Tibial nerve (tissue), 4 donors: ENCODE measurements around the gene KIF3A. TPM values are rescaled to one million over a fixed set of nuclear protein-coding genes. Genes with fewer than 3 reads are reported as not detected.
A peak's percentile ranks its signal among the peaks of the same experiment; 100 is the strongest.

Experiments
- DNase-seq, 2 donors: peaks; one replicate each; pipeline ENCODE4 v3.0.0-alpha.2; 2019; ENCODE audit warnings: low spot score in 2 of 2
- H3K27ac ChIP-seq, 4 donors: fragments of 200-600 bp; sonication (generic) in 3 of 4; one replicate each; pipeline ENCODE4 v1.5.1; 2017 to 2019; ENCODE audit warnings: mild to moderate bottlenecking in 1 of 4
- H3K27me3 ChIP-seq, 2 donors: fragments of 200-600 bp; sonication (generic) in 1 of 2; one replicate each; pipeline versions ENCODE4 v1.5.1 to v1.6.0; 2017 to 2019
- H3K36me3 ChIP-seq, 3 donors: fragments of 200-600 bp; sonication (generic); one replicate each; pipeline ENCODE4 v1.5.1; 2018 to 2019
- H3K4me1 ChIP-seq, 4 donors: fragments of 200-600 bp; sonication (generic) in 3 of 4; one replicate each; pipeline ENCODE4 v1.5.1; 2017 to 2019
- H3K4me3 ChIP-seq, 4 donors: fragments of 200-600 bp; sonication (generic) in 3 of 4; one replicate each; pipeline ENCODE4 v1.5.1; 2017 to 2019; ENCODE audit warnings: mild to moderate bottlenecking in 1 of 4, moderate library complexity in 1 of 4
- H3K9me3 ChIP-seq, 4 donors: fragments of 200-600 bp; sonication (generic) in 3 of 4; one replicate each; pipeline ENCODE4 v1.5.1; 2017 to 2019
- EP300 ChIP-seq, 2 donors: sonication (generic); formaldehyde crosslinking; IDR thresholded peaks; one replicate each; pipeline ENCODE4 v1.6.1; 2017; ENCODE audit warnings: antibody characterized with exemption in 2 of 2, mild to moderate bottlenecking in 1 of 2
- POLR2A ChIP-seq, 2 donors: fragments of 450-650 bp; IDR thresholded peaks; one replicate each; pipeline ENCODE4 v1.6.1; 2017; ENCODE audit warnings: antibody characterized with exemption in 2 of 2, mild to moderate bottlenecking in 2 of 2, moderate library complexity in 2 of 2
- WGBS, 2 donors: methylation state at CpG; one replicate each; pipeline ENCODE4 v1.1.5; 2018; 5-methylcytosine and 5-hydroxymethylcytosine counted together
- total RNA-seq, 4 donors: library from RNA; depleted of rRNA; stranded (reverse); fragments of >200 nt; gene quantifications; one replicate each; pipeline ENCODE4 v1.1.0, GENCODE V29; 2016
- TF ChIP-seq, protein P1 (sequence below), 5 experiments: fragments of 200-600 bp in 3 of 5; fragments of 450-650 bp in 2 of 5; sonication (generic) in 3 of 5; IDR thresholded peaks; one replicate each; pipeline ENCODE4 v1.5.1; 2016 to 2019; ENCODE audit warnings: antibody characterized with exemption in 5 of 5, mild to moderate bottlenecking in 3 of 5, moderate library complexity in 2 of 5

Gene KIF3A
- total RNA-seq, 4 donors from 2014 or later, result 8.4 to 11.6 (median 10.7) TPM

DNA sequence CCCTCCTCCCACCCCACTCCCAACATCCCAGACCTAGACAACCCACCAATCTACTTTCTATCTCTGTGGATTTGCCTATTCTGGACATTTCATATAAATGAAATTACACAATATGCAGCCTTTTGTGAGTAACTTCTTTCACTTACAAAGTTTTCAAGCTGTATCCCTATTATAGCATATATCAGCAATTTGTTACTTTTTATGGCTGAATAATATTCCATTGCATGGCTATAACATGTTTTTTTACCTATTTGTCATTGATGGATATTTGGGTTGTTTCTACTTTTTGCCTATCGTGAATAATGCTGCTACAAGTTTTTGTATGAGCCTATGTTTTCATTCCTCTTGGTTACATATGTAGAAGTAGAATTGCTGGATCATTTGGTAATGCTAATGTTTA lies 1.9 kb upstream of the KIF3A start:
- Histone ChIP-seq H3K4me1 (peaks cover 0 to 24% (median 5%) of the 10 kb centered on the region in 4 donors), H3K9me3 (peaks cover 0 to 6% (median 0%) of the 10 kb centered on the region in 4 donors), H3K27me3 (peaks cover 0 to 27% of the 10 kb centered on the region in 2 donors), H3K27ac (no peak overlapping the region), H3K4me3 (no peak overlapping the region), H3K36me3 (no peaks in the 10 kb centered on the region)
- 59 to 71% methylated on average over 1 of the region's 1 CpG for WGBS, 2 donors
- TF ChIP-seq, protein P1, sequence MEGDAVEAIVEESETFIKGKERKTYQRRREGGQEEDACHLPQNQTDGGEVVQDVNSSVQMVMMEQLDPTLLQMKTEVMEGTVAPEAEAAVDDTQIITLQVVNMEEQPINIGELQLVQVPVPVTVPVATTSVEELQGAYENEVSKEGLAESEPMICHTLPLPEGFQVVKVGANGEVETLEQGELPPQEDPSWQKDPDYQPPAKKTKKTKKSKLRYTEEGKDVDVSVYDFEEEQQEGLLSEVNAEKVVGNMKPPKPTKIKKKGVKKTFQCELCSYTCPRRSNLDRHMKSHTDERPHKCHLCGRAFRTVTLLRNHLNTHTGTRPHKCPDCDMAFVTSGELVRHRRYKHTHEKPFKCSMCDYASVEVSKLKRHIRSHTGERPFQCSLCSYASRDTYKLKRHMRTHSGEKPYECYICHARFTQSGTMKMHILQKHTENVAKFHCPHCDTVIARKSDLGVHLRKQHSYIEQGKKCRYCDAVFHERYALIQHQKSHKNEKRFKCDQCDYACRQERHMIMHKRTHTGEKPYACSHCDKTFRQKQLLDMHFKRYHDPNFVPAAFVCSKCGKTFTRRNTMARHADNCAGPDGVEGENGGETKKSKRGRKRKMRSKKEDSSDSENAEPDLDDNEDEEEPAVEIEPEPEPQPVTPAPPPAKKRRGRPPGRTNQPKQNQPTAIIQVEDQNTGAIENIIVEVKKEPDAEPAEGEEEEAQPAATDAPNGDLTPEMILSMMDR (IDR thresholded peaks at IDR 0.05), result no peak
- no peak for TF ChIP-seq POLR2A (IDR thresholded peaks at IDR 0.05)
- TF ChIP-seq EP300 (IDR thresholded peaks at IDR 0.05), result no peak
- DNase-seq, result no peak

DNA sequence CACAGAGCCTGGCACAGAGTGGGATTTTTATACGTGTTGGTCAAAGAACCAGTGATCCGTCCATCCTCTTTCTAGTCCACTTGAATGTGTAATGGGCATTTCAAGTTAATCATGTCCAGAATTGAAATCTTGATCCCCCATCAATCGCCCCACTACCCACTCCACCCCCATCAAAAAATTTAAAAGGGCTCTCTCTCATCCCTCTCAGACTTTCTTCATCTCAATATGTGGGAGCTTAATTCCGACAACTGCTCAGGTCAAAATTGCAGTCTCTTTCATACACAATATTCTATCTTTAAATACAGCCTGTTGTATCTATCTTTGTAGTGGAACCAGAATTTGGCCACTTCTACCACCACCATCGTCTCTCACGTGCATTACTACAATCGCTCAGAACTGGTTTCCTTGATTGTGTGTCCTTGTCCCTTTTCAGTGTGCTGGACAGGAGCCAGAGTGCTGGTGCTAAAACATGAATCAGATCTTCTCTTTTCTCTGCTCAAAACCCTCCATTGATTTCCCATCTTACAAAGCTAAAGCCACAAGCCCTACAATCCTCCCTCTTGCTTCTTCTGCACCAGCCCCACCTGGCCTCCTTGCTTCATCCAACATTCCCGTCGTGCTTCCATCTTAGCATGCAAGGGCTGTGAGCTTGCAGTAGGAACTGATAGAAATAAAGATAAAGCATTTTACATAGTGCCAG lies 786 bp upstream of the KIF3A start:
- Histone ChIP-seq H3K27me3 (peaks cover 0 to 17% of the 10 kb centered on the region in 2 donors), H3K27ac (no peak overlapping the region), H3K9me3 (peaks cover 0 to 6% (median 0%) of the 10 kb centered on the region in 4 donors), H3K4me1 (peaks cover 0 to 24% (median 5%) of the 10 kb centered on the region in 4 donors), H3K36me3 (no peaks in the 10 kb centered on the region), H3K4me3 (peak overlapping the region in 3 of 4 donors; percentile 77 to 91 (median 90))
- DNase-seq, result no peak
- 63 to 68% methylated on average over 9 of the region's 9 CpGs for WGBS, 2 donors
- TF ChIP-seq, protein P1 (IDR thresholded peaks at IDR 0.05), result no peak
- TF ChIP-seq POLR2A (IDR thresholded peaks at IDR 0.05) (no peak), EP300 (IDR thresholded peaks at IDR 0.05) (no peak)

DNA sequence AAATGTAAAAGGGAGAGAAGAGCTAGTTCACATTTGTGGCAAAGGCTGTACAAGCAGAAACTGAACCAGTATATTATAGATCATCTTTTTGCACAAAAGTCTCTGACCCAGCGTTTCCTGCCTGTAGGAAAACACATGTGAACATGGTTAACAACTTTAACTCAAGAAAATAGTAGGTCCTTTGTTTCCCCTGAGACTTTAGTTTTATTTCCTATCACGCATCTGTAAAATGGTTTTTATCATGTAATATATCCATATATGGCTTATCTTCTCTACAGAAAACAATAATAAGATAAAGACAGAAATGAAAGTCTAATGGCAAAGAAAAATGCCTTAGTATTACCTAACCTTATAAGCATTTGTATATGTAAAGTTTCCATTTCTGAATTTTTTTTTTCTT lies 2.7 kb downstream of the KIF3A start:
- 74 to 75% methylated on average over 2 of the region's 2 CpGs for WGBS, 2 donors
- H3K4me1 ChIP-seq, result peaks cover 0 to 24% (median 5%) of the 10 kb centered on the region in 4 donors
- peaks cover 0 to 2% of the 10 kb centered on the region in 2 donors for H3K27me3 ChIP-seq
- TF ChIP-seq POLR2A (IDR thresholded peaks at IDR 0.05) (no peak), EP300 (IDR thresholded peaks at IDR 0.05) (no peak)
- TF ChIP-seq, protein P1 (IDR thresholded peaks at IDR 0.05), result no peak
- H3K27ac ChIP-seq, result no peak overlapping the region
- DNase-seq, result no peak
- peaks cover 0 to 9% (median 0%) of the 10 kb centered on the region in 3 donors for H3K36me3 ChIP-seq
- H3K9me3 ChIP-seq, result no peaks in the 10 kb centered on the region
- H3K4me3 ChIP-seq, result no peak overlapping the region

DNA sequence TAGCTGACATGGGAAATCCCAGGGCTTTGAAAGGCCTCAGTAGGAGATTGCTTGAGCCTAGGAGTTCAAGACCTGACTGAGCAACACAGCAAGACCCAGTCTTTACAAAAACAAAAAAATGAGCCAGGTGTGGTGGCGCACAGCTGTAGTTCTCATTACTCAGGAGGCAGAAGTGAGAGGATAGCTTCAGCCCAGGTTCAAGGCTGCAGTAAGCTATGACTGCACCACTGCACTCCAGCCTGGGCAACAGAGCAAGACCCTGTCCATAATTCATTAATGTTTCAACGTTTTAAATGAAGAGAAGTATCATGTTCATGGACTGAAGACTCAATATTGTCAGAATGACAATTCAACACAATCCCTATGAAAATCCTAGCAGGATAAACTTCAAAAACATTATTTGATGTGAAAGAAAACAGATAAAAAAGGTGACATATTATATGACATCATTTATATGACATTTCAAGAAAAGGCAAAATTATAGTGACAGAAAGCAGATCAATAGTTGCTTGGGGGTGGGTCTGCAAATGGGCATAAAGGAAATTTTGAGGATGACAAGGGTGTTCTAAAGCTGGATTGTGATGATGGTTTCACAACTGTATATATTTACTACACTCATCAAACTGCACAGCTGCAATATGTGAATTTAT lies 3.7 kb downstream of the KIF3A start:
- peaks cover 0 to 24% (median 5%) of the 10 kb centered on the region in 4 donors for H3K4me1 ChIP-seq
- H3K9me3 ChIP-seq, result no peaks in the 10 kb centered on the region
- no peaks in the 10 kb centered on the region for H3K27me3 ChIP-seq
- peaks cover 0 to 9% (median 0%) of the 10 kb centered on the region in 3 donors for H3K36me3 ChIP-seq
- no peak overlapping the region for H3K4me3 ChIP-seq
- TF ChIP-seq POLR2A (IDR thresholded peaks at IDR 0.05) (no peak), EP300 (IDR thresholded peaks at IDR 0.05) (no peak)
- TF ChIP-seq, protein P1 (IDR thresholded peaks at IDR 0.05), result no peak
- 85 to 91% methylated on average over 2 of the region's 2 CpGs for WGBS, 2 donors
- H3K27ac ChIP-seq, result no peak overlapping the region
- DNase-seq, result no peak

- Histone ChIP-seq H3K27me3 (no peaks in the 10 kb centered on the region), H3K9me3 (no peaks in the 10 kb centered on the region), H3K4me3 (no peak overlapping the region), H3K27ac (no peak overlapping the region), H3K36me3 (peaks cover 0 to 14% (median 0%) of the 10 kb centered on the region in 3 donors), H3K4me1 (no peaks in the 10 kb centered on the region)
- WGBS, 2 donors, result 95 to 96% methylated on average over 10 of the region's 10 CpGs
- DNase-seq, result no peak
- no peak for TF ChIP-seq EP300 (IDR thresholded peaks at IDR 0.05)
- TF ChIP-seq, protein P1 (IDR thresholded peaks at IDR 0.05), result no peak
- TF ChIP-seq POLR2A (IDR thresholded peaks at IDR 0.05), result no peak
Observed at GRCh38 chr5:132729896-132730295, 7.5 kb downstream of the KIF3A start.
